Thoracic aorta (tissue), 2 donors: ENCODE results near the gene ABCB8. TPM values are rescaled to one million over a fixed set of nuclear protein-coding genes. Genes with fewer than 3 reads are reported as not detected.

Source experiments
- ATAC-seq: fragments of 150-250 bp; one replicate; pipeline ENCODE4 v1.8.0; 2017; ENCODE audit warnings: low read depth; ENCODE audit not compliant: insufficient number of reproducible peaks, low FRiP score
- DNase-seq: peaks from one replicate; pipeline ENCODE4 v3.0.0-alpha.2; 2020; ENCODE audit warnings: low spot score
- H3K27ac ChIP-seq, 2 donors: fragments of 200-600 bp; sonication (generic); 1 replicate in 1 of 2; 2 replicates in 1 of 2; pipeline ENCODE4 v1.5.1; 2016; ENCODE audit warnings: mild to moderate bottlenecking in 2 of 2, moderate library complexity in 2 of 2
- H3K27me3 ChIP-seq: fragments of 200-600 bp; sonication (generic); replicated peaks from 2 replicates; pipeline ENCODE4 v1.6.0; 2016; ENCODE audit warnings: mild to moderate bottlenecking; ENCODE audit not compliant: insufficient read depth
- H3K36me3 ChIP-seq: fragments of 200-600 bp; sonication (generic); one replicate; pipeline ENCODE4 v1.5.1; 2016
- H3K4me1 ChIP-seq, 2 donors: fragments of 200-600 bp; sonication (generic); 1 replicate in 1 of 2; 2 replicates in 1 of 2; pipeline versions ENCODE4 v1.5.1 to v1.6.0; 2016; ENCODE audit warnings: low read depth in 2 of 2, mild to moderate bottlenecking in 1 of 2; ENCODE audit not compliant: control insufficient read depth in 1 of 2
- H3K4me3 ChIP-seq: fragments of 200-600 bp; sonication (generic); 2 replicates; pipeline ENCODE4 v1.5.1; 2016; ENCODE audit warnings: mild to moderate bottlenecking
- H3K9me3 ChIP-seq: fragments of 200-600 bp; sonication (generic); 2 replicates; pipeline ENCODE4 v1.5.1; 2016
- CTCF ChIP-seq: fragments of 200-600 bp; sonication (generic); IDR thresholded peaks from one replicate; pipeline ENCODE4 v1.5.1; 2019; ENCODE audit warnings: antibody characterized with exemption
- total RNA-seq, 2 donors: library from RNA; depleted of rRNA; stranded (reverse); fragments of >200 nt; gene quantifications; one replicate each; pipeline versions ENCODE4 v1.1.0 to v1.2.3, GENCODE V29; 2016

ABCB8 gene
- total RNA-seq, 2 donors from 2014 or later: 34.1 to 35.1 TPM

DNA sequence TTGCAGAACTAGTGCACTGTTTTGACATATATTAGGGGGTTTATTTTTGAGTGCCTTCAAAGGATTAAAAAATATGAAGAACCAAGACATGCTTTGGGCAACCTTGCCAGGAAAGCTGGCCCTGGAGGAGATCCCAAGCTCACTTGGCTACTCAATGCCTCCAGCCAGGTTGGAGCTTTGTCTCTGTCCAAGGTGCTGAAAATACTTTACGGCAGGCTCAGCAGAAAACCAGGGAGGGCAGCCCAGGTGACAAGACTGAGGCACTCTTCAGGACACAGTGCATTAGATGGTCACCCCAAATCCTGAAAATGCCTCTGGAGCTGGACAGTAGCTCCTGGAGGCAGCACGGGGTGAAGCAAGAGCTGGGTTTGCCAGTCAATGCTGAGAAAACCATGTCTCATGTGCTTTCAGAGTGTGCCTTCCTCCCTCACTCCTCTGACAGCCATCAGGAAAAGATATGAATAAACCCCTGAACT, 44.3 kb upstream of the ABCB8 start:
- no peak for TF ChIP-seq CTCF
- Histone ChIP-seq H3K4me1 (peaks cover 2% of the 10 kb centered on the region in 2 donors), H3K36me3 (no peaks in the 10 kb centered on the region), H3K4me3 (no peak overlapping the region), H3K27me3 (no peaks in the 10 kb centered on the region), H3K9me3 (no peaks in the 10 kb centered on the region), H3K27ac (no peak overlapping the region)
- ATAC-seq: no peak
- no peak for DNase-seq

- Histone ChIP-seq H3K4me1 (no peaks in the 10 kb centered on the region), H3K27me3 (no peaks in the 10 kb centered on the region), H3K4me3 (no peak overlapping the region), H3K9me3 (peaks cover 4% of the 10 kb centered on the region), H3K27ac (no peak overlapping the region), H3K36me3 (no peaks in the 10 kb centered on the region)
- ATAC-seq (no peak), DNase-seq (no peak)
- peak; percentile 24 for TF ChIP-seq CTCF
These were observed 42.1 kb upstream of the ABCB8 start for GRCh38 chr7:150986099-150986512.

DNA sequence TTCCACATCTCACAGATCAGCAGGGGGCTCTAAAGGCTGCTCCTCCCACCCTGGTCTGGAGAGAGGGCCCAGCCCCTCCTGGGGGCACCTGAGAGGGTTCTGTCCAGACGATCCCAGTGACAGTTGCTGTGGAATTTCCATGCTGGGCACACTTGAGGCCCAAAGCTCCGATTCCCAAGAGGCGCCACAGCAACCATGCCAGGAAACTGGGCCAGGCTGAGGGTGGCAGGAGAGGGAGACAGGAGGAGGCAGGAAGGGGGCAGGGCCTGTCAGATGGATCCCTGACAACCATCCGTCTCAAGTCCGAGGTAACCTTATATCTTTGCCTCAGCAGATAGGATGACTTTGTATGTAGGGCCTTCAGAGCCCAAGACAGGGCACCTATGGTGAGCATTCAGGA, 41.7 kb upstream of the ABCB8 start:
- Histone ChIP-seq H3K4me3 (no peak overlapping the region), H3K9me3 (peaks cover 4% of the 10 kb centered on the region), H3K4me1 (no peaks in the 10 kb centered on the region), H3K36me3 (no peaks in the 10 kb centered on the region), H3K27me3 (no peaks in the 10 kb centered on the region), H3K27ac (no peak overlapping the region)
- DNase-seq: no peak
- TF ChIP-seq CTCF: no peak
- ATAC-seq: no peak

- H3K9me3 ChIP-seq: peaks cover 4% of the 10 kb centered on the region
- peak; percentile 51 for TF ChIP-seq CTCF
These were observed 39.7 kb upstream of the ABCB8 start for GRCh38 chr7:150988230-150989226.

DNA sequence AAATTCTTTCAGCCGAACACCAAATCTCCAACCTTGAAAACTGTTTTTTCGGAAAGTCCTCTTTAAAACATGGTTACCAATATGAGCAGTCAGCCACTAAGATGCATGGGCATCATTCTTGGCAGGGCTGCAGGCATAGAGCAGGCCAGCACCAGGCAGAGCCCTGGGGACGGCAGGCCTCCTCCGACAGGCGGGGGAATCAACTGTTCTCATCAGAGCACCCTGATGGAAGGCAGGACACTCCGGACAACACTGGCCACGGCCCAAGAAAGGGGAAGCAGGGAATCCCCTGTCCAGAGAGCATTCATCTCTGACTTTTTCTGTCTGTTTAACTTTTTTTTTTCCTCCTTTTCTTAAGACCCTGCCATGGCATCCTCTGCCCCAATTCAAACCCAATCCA, 38.8 kb upstream of the ABCB8 start:
- H3K4me3 ChIP-seq: no peak overlapping the region

More at GRCh38 chr7:150988230-150989226, 39.7 kb upstream of the ABCB8 start:
- Histone ChIP-seq H3K27ac (no peak overlapping the region), H3K36me3 (no peaks in the 10 kb centered on the region), H3K27me3 (no peaks in the 10 kb centered on the region), H3K4me1 (no peaks in the 10 kb centered on the region), H3K4me3 (no peak overlapping the region)
- ATAC-seq (no peak), DNase-seq (no peak)

More for the DNA sequence above, 38.8 kb upstream of the ABCB8 start:
- TF ChIP-seq CTCF: no peak
- H3K4me1 ChIP-seq: no peaks in the 10 kb centered on the region
- peaks cover 4% of the 10 kb centered on the region for H3K9me3 ChIP-seq
- H3K36me3 ChIP-seq: no peaks in the 10 kb centered on the region
- H3K27me3 ChIP-seq: no peaks in the 10 kb centered on the region
- ATAC-seq (no peak), DNase-seq (no peak)
- no peak overlapping the region for H3K27ac ChIP-seq
